Uterus (tissue), 2 donors: Measurements from ENCODE around the gene BICRA.

Experiments used
- POLR2A ChIP-seq, 2 donors: fragments of 450-650 bp; IDR thresholded peaks; one replicate each; pipeline ENCODE4 v1.6.1; 2016; ENCODE audit warnings: antibody characterized with exemption in 2 of 2, mild to moderate bottlenecking in 1 of 2, moderate library complexity in 1 of 2
- TF ChIP-seq, protein P1 (sequence below), 4 experiments: fragments of 200-600 bp in 2 of 4; fragments of 450-650 bp in 2 of 4; sonication (generic) in 2 of 4; IDR thresholded peaks; one replicate each; pipeline ENCODE4 v1.5.1; 2016 to 2019; ENCODE audit warnings: antibody characterized with exemption in 4 of 4, mild to moderate bottlenecking in 2 of 4, moderate library complexity in 1 of 4

DNA sequence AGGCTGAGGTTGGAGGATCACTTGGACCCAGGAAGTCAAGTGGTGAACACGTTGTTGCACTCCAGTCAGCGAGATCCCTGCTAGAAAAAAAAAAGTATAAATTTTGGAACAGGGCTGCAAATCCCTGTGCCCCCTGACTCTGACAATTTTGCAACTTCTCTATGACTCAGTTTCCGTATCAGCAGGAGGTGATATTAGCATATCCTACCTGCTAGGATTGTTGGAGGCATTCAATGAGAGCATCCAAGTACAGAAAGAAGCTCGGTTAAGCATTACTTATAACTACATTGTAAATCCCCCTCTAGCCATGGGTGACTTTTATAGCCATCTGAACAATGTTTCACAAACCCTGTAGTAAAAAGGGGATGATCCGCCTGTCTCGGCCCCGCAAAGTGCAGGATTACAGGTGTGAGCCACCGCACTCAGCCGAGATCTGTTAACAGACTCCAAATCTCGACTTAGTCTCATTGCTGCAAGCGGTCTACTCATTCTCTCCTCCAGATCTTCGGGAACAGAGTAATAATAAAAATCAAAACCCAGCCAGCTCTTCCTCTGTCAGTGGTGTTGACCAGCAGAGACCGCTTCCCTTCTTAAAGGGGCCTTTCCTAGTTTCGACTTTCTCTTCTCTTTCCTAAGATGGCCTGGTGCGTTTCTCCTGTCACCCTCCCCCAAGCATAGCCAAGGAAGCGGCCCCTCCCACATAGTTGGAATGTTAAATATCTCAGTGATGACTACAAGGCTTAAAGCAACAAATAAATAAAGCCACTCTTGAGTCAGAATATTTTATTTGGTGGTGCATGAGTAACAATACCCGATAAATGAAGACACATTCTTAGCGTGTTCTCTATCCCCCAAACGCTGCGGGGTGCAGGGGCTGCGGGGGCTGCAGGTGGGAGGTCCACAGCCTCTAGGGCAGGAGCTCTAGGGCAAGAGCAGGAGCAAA is 10.3 kb upstream of the BICRA start:
- TF ChIP-seq, protein P1, sequence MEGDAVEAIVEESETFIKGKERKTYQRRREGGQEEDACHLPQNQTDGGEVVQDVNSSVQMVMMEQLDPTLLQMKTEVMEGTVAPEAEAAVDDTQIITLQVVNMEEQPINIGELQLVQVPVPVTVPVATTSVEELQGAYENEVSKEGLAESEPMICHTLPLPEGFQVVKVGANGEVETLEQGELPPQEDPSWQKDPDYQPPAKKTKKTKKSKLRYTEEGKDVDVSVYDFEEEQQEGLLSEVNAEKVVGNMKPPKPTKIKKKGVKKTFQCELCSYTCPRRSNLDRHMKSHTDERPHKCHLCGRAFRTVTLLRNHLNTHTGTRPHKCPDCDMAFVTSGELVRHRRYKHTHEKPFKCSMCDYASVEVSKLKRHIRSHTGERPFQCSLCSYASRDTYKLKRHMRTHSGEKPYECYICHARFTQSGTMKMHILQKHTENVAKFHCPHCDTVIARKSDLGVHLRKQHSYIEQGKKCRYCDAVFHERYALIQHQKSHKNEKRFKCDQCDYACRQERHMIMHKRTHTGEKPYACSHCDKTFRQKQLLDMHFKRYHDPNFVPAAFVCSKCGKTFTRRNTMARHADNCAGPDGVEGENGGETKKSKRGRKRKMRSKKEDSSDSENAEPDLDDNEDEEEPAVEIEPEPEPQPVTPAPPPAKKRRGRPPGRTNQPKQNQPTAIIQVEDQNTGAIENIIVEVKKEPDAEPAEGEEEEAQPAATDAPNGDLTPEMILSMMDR (IDR thresholded peaks at IDR 0.05) = peak in 1 of 4 experiments; percentile 9
- TF ChIP-seq POLR2A (IDR thresholded peaks at IDR 0.05) = peak; percentile 15 to 61
